Fibroblast of the conjunctiva (primary cell): ENCODE results near the gene DNM3.

ENCODE experiments used
- DNase-seq: peaks from one replicate; pipeline ENCODE4 v3.0.0-alpha.2; 2010; ENCODE audit warnings: low read depth

Gene DNM3

GRCh38 chr1:172326136-172326535 lies 484.8 kb downstream of the DNM3 start:
- no peak for DNase-seq

GRCh38 chr1:172328266-172328665 lies 487.0 kb downstream of the DNM3 start:
- DNase-seq: no peak

- no peak for DNase-seq
These were observed 490.9 kb downstream of the DNM3 start for GRCh38 chr1:172332230-172332629.

- no peak for DNase-seq
These were observed 494.1 kb downstream of the DNM3 start for GRCh38 chr1:172335377-172335776.

- DNase-seq: no peak
These were observed 497.0 kb downstream of the DNM3 start for GRCh38 chr1:172338295-172338735.

- no peak for DNase-seq
These were observed 498.5 kb downstream of the DNM3 start for GRCh38 chr1:172339842-172340241.

- no peak for DNase-seq
These were observed 499.2 kb downstream of the DNM3 start for GRCh38 chr1:172340520-172340919.

- DNase-seq: no peak
These were observed 500.4 kb downstream of the DNM3 start for GRCh38 chr1:172341697-172342096.

- DNase-seq: no peak
These were observed 501.4 kb downstream of the DNM3 start for GRCh38 chr1:172342584-172343239.

- peak; percentile 88 for DNase-seq
These were observed 502.2 kb downstream of the DNM3 start for GRCh38 chr1:172343240-172344160.

- DNase-seq: no peak
These were observed 503.1 kb downstream of the DNM3 start for GRCh38 chr1:172344444-172344843.

GRCh38 chr1:172345077-172345476 lies 503.8 kb downstream of the DNM3 start:
- DNase-seq: no peak

GRCh38 chr1:172347416-172347815 lies 506.1 kb downstream of the DNM3 start:
- DNase-seq: no peak

GRCh38 chr1:172350856-172351255 lies 509.6 kb downstream of the DNM3 start:
- DNase-seq: no peak

- no peak for DNase-seq
These were observed 510.0 kb downstream of the DNM3 start for GRCh38 chr1:172351346-172351745.

- DNase-seq: no peak
These were observed 510.5 kb downstream of the DNM3 start for GRCh38 chr1:172351754-172352161.

GRCh38 chr1:172352435-172352834 lies 511.1 kb downstream of the DNM3 start:
- DNase-seq: no peak

GRCh38 chr1:172354291-172355274 lies 513.3 kb downstream of the DNM3 start:
- DNase-seq: no peak

- no peak for DNase-seq
These were observed 515.3 kb downstream of the DNM3 start for GRCh38 chr1:172356620-172357019.

- no peak for DNase-seq
These were observed 516.6 kb downstream of the DNM3 start for GRCh38 chr1:172357753-172358385.

- DNase-seq: no peak
These were observed 518.2 kb downstream of the DNM3 start for GRCh38 chr1:172359491-172359999.
